ENCODE measurements around the gene CA4. TPM values are rescaled to one million over a fixed set of nuclear protein-coding genes. Genes with fewer than 3 reads are reported as not detected.
"Not testable (repeated sequence)": the region's sequence is repeated elsewhere in the genome, so short reads cannot be mapped to it uniquely, and the experiment has no call there.

The CA4 gene
- total and polyA plus RNA-seq, 8 donors = 0.87 to 30.1 (median 3.0) TPM; not detected in 3

DNA sequence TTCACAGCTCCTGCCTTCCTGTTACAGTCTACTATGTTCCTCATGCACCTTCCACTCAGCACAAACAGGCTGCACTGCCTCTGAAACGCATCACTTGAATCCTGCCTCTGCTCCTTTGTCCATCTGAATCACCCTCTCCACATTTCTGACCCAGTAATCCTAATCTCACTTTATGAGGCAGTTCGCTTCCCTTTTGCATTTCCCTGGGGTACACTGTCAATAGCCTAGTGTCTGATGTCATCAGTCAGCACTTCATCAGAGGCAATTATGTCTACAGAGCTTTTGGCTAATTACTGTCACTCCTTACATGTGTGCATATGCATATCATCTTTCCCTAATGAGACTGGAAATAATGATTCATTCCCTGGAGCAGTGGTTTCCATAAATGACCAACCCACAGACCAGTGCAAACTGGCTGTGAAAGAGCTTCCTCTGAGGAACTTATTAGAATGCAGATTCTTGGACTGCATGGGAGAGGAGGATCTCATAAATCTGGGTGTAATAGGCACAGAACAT, 23.6 kb downstream of the CA4 start:
- Histone ChIP-seq H3K4me3 (no peak overlapping the region), H3K36me3 (peaks cover 3 to 19% (median 17%) of the 10 kb centered on the region in 4 donors), H3K4me1 (peaks cover 16 to 41% (median 32%) of the 10 kb centered on the region in 4 donors), H3K9me3 (no peaks in the 10 kb centered on the region), H3K27me3 (no peaks in the 10 kb centered on the region), H3K27ac (no peak overlapping the region)
- 65 to 88% (median 81%) methylated on average over 2 of the region's 2 CpGs for WGBS, 5 donors
- TF ChIP-seq POLR2AphosphoS5 (IDR thresholded peaks at IDR 0.05) (no peak), CTCF (IDR thresholded peaks at IDR 0.05) (no peak), EP300 (IDR thresholded peaks at IDR 0.05) (no peak)
- DNase-seq = no peak
- intact Hi-C loops (cut with DNase I; ENCODE audit: low total_unique reads) = no loop called here

GRCh38 chr17:60174035-60174434, 24.3 kb downstream of the CA4 start:
- Histone ChIP-seq H3K27ac (no peak overlapping the region), H3K9me3 (no peaks in the 10 kb centered on the region), H3K4me3 (no peak overlapping the region), H3K36me3 (peaks cover 5 to 26% (median 23%) of the 10 kb centered on the region in 4 donors), H3K27me3 (no peaks in the 10 kb centered on the region), H3K4me1 (peaks cover 15 to 34% (median 27%) of the 10 kb centered on the region in 4 donors)
- intact Hi-C loops (cut with DNase I; ENCODE audit: low total_unique reads) = no loop called here
- no peak for TF ChIP-seq EP300 (IDR thresholded peaks at IDR 0.05)
- TF ChIP-seq CTCF (IDR thresholded peaks at IDR 0.05) = no peak
- TF ChIP-seq POLR2AphosphoS5 (IDR thresholded peaks at IDR 0.05) = no peak
- TF ChIP-seq POLR2A (IDR thresholded peaks at IDR 0.05) = no peak
- no peak for DNase-seq
- 56 to 68% (median 64%) methylated on average over 3 of the region's 3 CpGs for WGBS, 5 donors

- H3K27me3 ChIP-seq; H3K9me3 ChIP-seq; H3K4me3 ChIP-seq; intact Hi-C loops (cut with DNase I; ENCODE audit: low total_unique reads); DNase-seq; H3K27ac ChIP-seq: not testable (repeated sequence)
- Histone ChIP-seq H3K36me3 (peaks cover 5 to 33% (median 31%) of the 10 kb centered on the region in 4 donors), H3K4me1 (peaks cover 7 to 27% (median 21%) of the 10 kb centered on the region in 4 donors)
- peak in 4 of 7 experiments; percentile 7 to 49 (median 29) for TF ChIP-seq CTCF (IDR thresholded peaks at IDR 0.05)
- 85 to 94% (median 88%) methylated on average over 6 of the region's 6 CpGs for WGBS, 5 donors
Measured at GRCh38 chr17:60174767-60175166, 25.0 kb downstream of the CA4 start.

DNA sequence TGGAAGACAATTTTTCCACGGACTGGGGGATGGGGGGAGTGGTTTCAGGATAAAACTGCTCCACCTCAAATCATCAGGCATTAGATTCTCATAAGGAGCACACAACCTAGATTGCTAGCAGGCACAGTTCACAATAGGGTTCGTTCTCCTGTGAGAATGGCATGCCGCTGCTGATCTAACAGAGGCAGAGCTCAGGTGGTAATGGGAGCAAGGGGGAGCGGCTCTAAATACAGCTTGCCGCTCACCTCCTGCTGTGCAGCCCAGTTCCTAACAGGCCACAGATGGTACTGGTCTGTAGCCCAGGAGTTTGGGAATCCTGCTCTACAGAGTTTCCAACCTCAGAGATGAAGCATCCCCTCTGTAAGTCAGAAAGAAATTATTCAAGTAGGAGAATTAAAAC, 27.0 kb downstream of the CA4 start:
- 85 to 91% (median 86%) methylated on average over 5 of the region's 5 CpGs for WGBS, 5 donors
- H3K4me1 ChIP-seq; H3K27me3 ChIP-seq; DNase-seq; intact Hi-C loops (cut with DNase I; ENCODE audit: low total_unique reads); H3K9me3 ChIP-seq; H3K27ac ChIP-seq; H3K4me3 ChIP-seq: not testable (repeated sequence)
- H3K36me3 ChIP-seq = peaks cover 19 to 53% (median 50%) of the 10 kb centered on the region in 4 donors

- H3K9me3 ChIP-seq; H3K27me3 ChIP-seq; intact Hi-C loops (cut with DNase I; ENCODE audit: low total_unique reads); H3K27ac ChIP-seq; H3K4me3 ChIP-seq; DNase-seq; H3K4me1 ChIP-seq: not testable (repeated sequence)
- peaks cover 29 to 68% (median 64%) of the 10 kb centered on the region in 4 donors for H3K36me3 ChIP-seq
- WGBS, 5 donors = 78 to 87% (median 80%) methylated on average over 2 of the region's 2 CpGs
Measured at GRCh38 chr17:60178180-60178579, 28.4 kb downstream of the CA4 start.

DNA sequence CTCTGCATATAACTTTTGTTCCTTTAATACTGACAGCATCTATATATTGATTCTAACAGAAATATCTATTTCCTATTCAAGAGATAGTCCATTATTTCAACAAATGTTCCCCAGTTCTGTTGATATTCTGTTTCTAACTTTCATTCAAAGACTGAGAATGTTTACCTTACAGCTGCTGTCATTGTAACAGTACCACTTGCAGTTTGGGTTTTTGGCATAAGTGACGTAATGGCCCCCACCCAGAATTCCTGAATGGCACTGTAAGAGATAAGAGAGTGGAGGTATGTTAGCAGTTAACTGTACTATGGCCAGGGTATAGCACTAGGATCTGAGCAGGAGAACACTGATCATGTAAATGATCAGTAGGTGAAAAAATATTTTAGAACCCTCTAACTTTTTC, 30.6 kb downstream of the CA4 start:
- intact Hi-C loops (cut with DNase I; ENCODE audit: low total_unique reads); DNase-seq; H3K27ac ChIP-seq; H3K4me3 ChIP-seq; H3K27me3 ChIP-seq; H3K4me1 ChIP-seq; H3K9me3 ChIP-seq: not testable (repeated sequence)
- whole genome bisulfite sequencing, 5 donors = 36 to 75% (median 57%) methylated on average over 1 of the region's 1 CpG
- peaks cover 36 to 88% (median 86%) of the 10 kb centered on the region in 4 donors for H3K36me3 ChIP-seq

GRCh38 chr17:60186372-60186771, 36.6 kb downstream of the CA4 start:
- H3K27me3 ChIP-seq; H3K4me1 ChIP-seq; DNase-seq; H3K27ac ChIP-seq; H3K9me3 ChIP-seq; intact Hi-C loops (cut with DNase I; ENCODE audit: low total_unique reads); H3K4me3 ChIP-seq: not testable (repeated sequence)
- 78 to 100% (median 93%) methylated on average over 1 of the region's 1 CpG for WGBS, 5 donors
- H3K36me3 ChIP-seq = peaks cover 34 to 96% (median 93%) of the 10 kb centered on the region in 4 donors

GRCh38 chr17:60186846-60187745, 37.3 kb downstream of the CA4 start:
- H3K27me3 ChIP-seq; H3K4me1 ChIP-seq; intact Hi-C loops (cut with DNase I; ENCODE audit: low total_unique reads); H3K9me3 ChIP-seq; H3K4me3 ChIP-seq; H3K27ac ChIP-seq; DNase-seq: not testable (repeated sequence)
- 65 to 79% (median 76%) methylated on average over 7 of the region's 7 CpGs for WGBS, 5 donors
- H3K36me3 ChIP-seq = peaks cover 35 to 96% (median 93%) of the 10 kb centered on the region in 4 donors

Measured in stomach (tissue), 9 donors.